Measurements from ENCODE around the gene NBEA.

NBEA gene

GRCh38 chr13:35694549-35695447 lies 752.7 kb downstream of the NBEA start:
- H3K9me3 ChIP-seq, result no peaks in the 10 kb centered on the region
- no peak overlapping the region for H3K4me3 ChIP-seq (ENCODE audit: low read depth, low read length)
- no peak for DNase-seq
- H3K36me3 ChIP-seq, result no peaks in the 10 kb centered on the region
- no peaks in the 10 kb centered on the region for H3K27me3 ChIP-seq
- H3K4me1 ChIP-seq, result no peaks in the 10 kb centered on the region
- no peak for TF ChIP-seq CTCF (IDR thresholded peaks at IDR 0.05; ENCODE audit: low read depth, low read length)

- Histone ChIP-seq H3K4me3 (ENCODE audit: low read depth, low read length) (no peak overlapping the region), H3K36me3 (no peaks in the 10 kb centered on the region), H3K27me3 (no peaks in the 10 kb centered on the region), H3K9me3 (no peaks in the 10 kb centered on the region), H3K4me1 (no peaks in the 10 kb centered on the region)
- no peak for TF ChIP-seq CTCF (IDR thresholded peaks at IDR 0.05; ENCODE audit: low read depth, low read length)
- no peak for DNase-seq
These were observed 753.3 kb downstream of the NBEA start for GRCh38 chr13:35695448-35695770.

GRCh38 chr13:35697186-35697730 lies 755.2 kb downstream of the NBEA start:
- DNase-seq, result no peak
- H3K27me3 ChIP-seq, result no peaks in the 10 kb centered on the region
- TF ChIP-seq CTCF (IDR thresholded peaks at IDR 0.05; ENCODE audit: low read depth, low read length), result no peak
- no peak overlapping the region for H3K4me3 ChIP-seq (ENCODE audit: low read depth, low read length)
- H3K9me3 ChIP-seq, result no peaks in the 10 kb centered on the region
- no peaks in the 10 kb centered on the region for H3K4me1 ChIP-seq
- H3K36me3 ChIP-seq, result no peaks in the 10 kb centered on the region

GRCh38 chr13:35698911-35699576 lies 757.0 kb downstream of the NBEA start:
- Histone ChIP-seq H3K4me3 (ENCODE audit: low read depth, low read length) (no peak overlapping the region), H3K4me1 (no peaks in the 10 kb centered on the region; the same call in 1 of the 2 replicates), H3K27me3 (no peaks in the 10 kb centered on the region), H3K36me3 (no peaks in the 10 kb centered on the region), H3K9me3 (no peaks in the 10 kb centered on the region)
- no peak for DNase-seq
- TF ChIP-seq CTCF (IDR thresholded peaks at IDR 0.05; ENCODE audit: low read depth, low read length), result no peak

- no peak for DNase-seq
- Histone ChIP-seq H3K4me1 (no peaks in the 10 kb centered on the region; the same call in 1 of the 2 replicates), H3K36me3 (no peaks in the 10 kb centered on the region), H3K9me3 (no peaks in the 10 kb centered on the region), H3K4me3 (ENCODE audit: low read depth, low read length) (no peak overlapping the region), H3K27me3 (no peaks in the 10 kb centered on the region)
- no peak for TF ChIP-seq CTCF (IDR thresholded peaks at IDR 0.05; ENCODE audit: low read depth, low read length)
These were observed 757.9 kb downstream of the NBEA start for GRCh38 chr13:35699825-35700510.
